BLaER1 treated with 17β-estradiol and CSF1 and Interleukin-3, amounts not matched to agents 10 nM and 100 nM (cell line): ENCODE measurements around the gene CDCA3.
"Not testable (repeated sequence)": the region's sequence is repeated elsewhere in the genome, so short reads cannot be mapped to it uniquely, and the experiment has no call there.

ENCODE experiments used
- H3K27ac ChIP-seq, 11 experiments: shearing (Covaris generic); formaldehyde crosslinking; 2 replicates each; pipeline ENCODE4 v1.8.1; 2022
- H3K27me3 ChIP-seq, 11 experiments: shearing (Covaris generic); formaldehyde crosslinking; 2 replicates each; pipeline ENCODE4 v1.8.1; 2022
- H3K36me3 ChIP-seq, 11 experiments: shearing (Covaris generic); formaldehyde crosslinking; 2 replicates each; pipeline ENCODE4 v1.8.1; 2022
- H3K4me1 ChIP-seq, 10 experiments: shearing (Covaris generic); formaldehyde crosslinking; 2 replicates each; pipeline ENCODE4 v1.8.1; 2022
- H3K4me2 ChIP-seq, 11 experiments: shearing (Covaris generic); formaldehyde crosslinking; 2 replicates each; pipeline ENCODE4 v1.8.1; 2022
- H3K4me3 ChIP-seq, 10 experiments: shearing (Covaris generic); formaldehyde crosslinking; 2 replicates each; pipeline ENCODE4 v1.8.1; 2022
- H3K9ac ChIP-seq, 11 experiments: shearing (Covaris generic); formaldehyde crosslinking; 2 replicates each; pipeline ENCODE4 v1.8.1; 2022
- H3K9me3 ChIP-seq, 11 experiments: shearing (Covaris generic); formaldehyde crosslinking; replicated peaks in 1 of 11; 2 replicates each; pipeline ENCODE4 v1.8.1; 2022
- H4K20me1 ChIP-seq, 11 experiments: shearing (Covaris generic); formaldehyde crosslinking; 2 replicates each; pipeline ENCODE4 v1.8.1; 2022
- Cebpa-rat ChIP-seq, 11 experiments: shearing (Covaris generic); IDR thresholded peaks; 2 replicates each; pipeline ENCODE4 v1.8.1; 2022

Gene CDCA3

DNA sequence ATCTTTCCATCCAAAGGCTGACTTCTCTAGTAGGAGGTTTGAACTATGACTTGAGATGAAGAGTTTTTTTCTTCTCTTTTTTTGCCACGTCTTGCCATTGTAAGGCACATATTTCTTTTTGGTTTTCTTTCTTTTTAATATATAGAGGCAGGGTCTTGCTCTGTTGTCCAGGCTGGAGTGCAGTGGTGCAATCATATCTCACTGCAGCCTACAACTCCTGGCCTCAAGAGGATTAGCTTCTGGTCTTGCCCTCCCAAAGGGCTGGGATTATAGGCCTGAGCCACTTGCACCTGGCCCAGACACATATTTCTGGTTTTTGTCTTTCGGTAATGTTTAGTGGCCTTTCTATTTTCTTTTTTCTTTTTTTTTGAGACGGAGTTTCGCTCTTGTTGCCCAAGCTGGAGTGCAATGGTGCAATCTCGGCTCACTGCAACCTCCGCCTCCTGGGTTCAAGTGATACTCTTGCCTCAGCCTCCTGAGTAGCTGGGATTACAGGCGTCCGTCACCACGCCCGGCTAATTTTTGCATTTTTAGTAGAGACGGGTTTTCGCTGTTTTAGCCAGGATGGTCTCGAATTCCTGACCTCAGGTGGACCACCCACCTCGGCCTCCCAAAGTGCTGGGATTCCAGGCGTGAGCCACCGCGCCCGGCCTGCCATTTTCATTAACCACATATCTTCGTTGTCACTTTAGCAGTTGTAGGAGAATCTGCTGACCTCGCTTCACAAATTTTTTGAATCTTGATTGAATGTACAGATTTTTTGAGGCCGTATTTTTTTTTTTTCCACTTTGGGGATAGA, 38.9 kb upstream of the CDCA3 start:
- H3K9me3 ChIP-seq, H4K20me1 ChIP-seq, H3K27me3 ChIP-seq: not testable (repeated sequence)
- peak overlapping the region in 6 of 10 experiments; percentile 38 to 61 (median 44); a peak in 8 of 20 replicates for H3K4me3 ChIP-seq
- H3K9ac ChIP-seq, result peak overlapping the region in 10 of 11 experiments; percentile 68 to 89 (median 78); a peak in 21 of 22 replicates
- peak overlapping the region; percentile 72 to 86 (median 79) for H3K4me2 ChIP-seq
- H3K4me1 ChIP-seq, result peaks cover 18 to 64% (median 35%) of the 10 kb centered on the region in 10 experiments
- H3K36me3 ChIP-seq, result peaks cover 2 to 12% (median 8%) of the 10 kb centered on the region in 11 experiments; a peak in 16 of 22 replicates
- TF ChIP-seq Cebpa-rat (IDR thresholded peaks at IDR 0.05), result 0 out of 22 replicates have a peak, but pooled peaks of 1 of the 11 experiments have one; percentile 38
- H3K27ac ChIP-seq, result peak overlapping the region; percentile 81 to 98 (median 93); a peak in 21 of 22 replicates

DNA sequence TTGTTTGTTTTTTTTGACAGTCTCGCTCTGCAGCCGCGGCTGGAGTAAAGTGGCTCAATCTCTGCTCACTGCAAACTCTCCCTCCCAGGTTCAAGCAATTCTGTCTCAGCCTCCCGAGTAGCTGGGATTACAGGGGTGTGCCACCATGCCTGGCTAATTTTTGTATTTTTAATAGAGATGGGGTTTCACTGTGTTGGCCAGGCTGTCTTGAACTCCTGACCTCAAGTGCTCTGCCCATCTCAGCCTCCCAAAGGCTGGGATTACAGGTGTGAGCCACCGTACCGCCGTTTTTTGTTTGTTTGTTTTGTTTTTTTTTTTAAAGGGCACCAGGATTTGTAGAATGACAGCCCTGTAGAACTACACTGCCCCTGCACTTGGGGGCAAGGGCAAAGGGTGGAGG, 37.7 kb upstream of the CDCA3 start:
- peaks cover 18 to 64% (median 35%) of the 10 kb centered on the region in 10 experiments for H3K4me1 ChIP-seq
- not testable (repeated sequence) for H3K9ac ChIP-seq, H3K9me3 ChIP-seq, H4K20me1 ChIP-seq, H3K27me3 ChIP-seq, H3K4me3 ChIP-seq
- peak overlapping the region in 2 of 11 experiments; percentile 34 to 57; a peak in 2 of 22 replicates for H3K4me2 ChIP-seq
- H3K27ac ChIP-seq, result peak overlapping the region in 2 of 11 experiments; percentile 97; a peak in 4 of 22 replicates
- H3K36me3 ChIP-seq, result peaks cover 13 to 23% (median 20%) of the 10 kb centered on the region in 11 experiments; a peak in 21 of 22 replicates

GRCh38 chr12:6888360-6888759, 37.3 kb upstream of the CDCA3 start:
- TF ChIP-seq Cebpa-rat (IDR thresholded peaks at IDR 0.05), result no peak
- peaks cover 16 to 28% (median 24%) of the 10 kb centered on the region in 11 experiments; a peak in 21 of 22 replicates for H3K36me3 ChIP-seq
- no peaks in the 10 kb centered on the region for H3K27me3 ChIP-seq
- no peaks in the 10 kb centered on the region for H4K20me1 ChIP-seq
- no peak overlapping the region for H3K4me3 ChIP-seq
- H3K27ac ChIP-seq, result peak overlapping the region in 1 of 11 experiments; percentile 97; a peak in 3 of 22 replicates
- peak overlapping the region in 4 of 11 experiments; percentile 10 to 57 (median 40); a peak in 6 of 22 replicates for H3K4me2 ChIP-seq
- peaks cover 18 to 64% (median 35%) of the 10 kb centered on the region in 10 experiments for H3K4me1 ChIP-seq
- H3K9ac ChIP-seq, result no peak overlapping the region
- no peaks in the 10 kb centered on the region; a peak in 1 of 22 replicates for H3K9me3 ChIP-seq

DNA sequence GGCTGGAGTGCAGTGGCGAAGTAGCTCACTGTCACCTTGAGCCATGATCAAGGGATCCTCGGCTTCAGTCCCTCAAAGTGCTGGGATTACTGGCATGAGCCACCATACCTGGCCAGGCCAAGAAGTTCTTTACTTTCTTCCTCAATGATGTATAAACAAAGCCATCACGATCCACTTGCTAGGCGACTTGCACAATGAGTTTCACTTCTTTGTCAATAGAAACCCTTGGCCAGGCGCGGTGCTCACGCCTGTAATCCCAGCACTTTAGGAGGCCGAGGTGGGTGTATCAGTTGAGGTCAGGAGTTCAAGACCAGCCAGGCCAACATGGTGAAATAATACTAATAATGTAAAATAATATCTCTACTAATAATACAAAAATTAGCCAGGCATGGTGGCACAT, 36.4 kb upstream of the CDCA3 start:
- H4K20me1 ChIP-seq, result no peaks in the 10 kb centered on the region
- peaks cover 18 to 63% (median 34%) of the 10 kb centered on the region in 10 experiments for H3K4me1 ChIP-seq
- TF ChIP-seq Cebpa-rat (IDR thresholded peaks at IDR 0.05), result no peak
- peaks cover 16 to 33% (median 28%) of the 10 kb centered on the region in 11 experiments; a peak in 21 of 22 replicates for H3K36me3 ChIP-seq
- H3K27ac ChIP-seq, result peak overlapping the region in 1 of 11 experiments; percentile 7; a peak in 1 of 22 replicates
- no peaks in the 10 kb centered on the region; a peak in 1 of 22 replicates for H3K9me3 ChIP-seq
- H3K4me3 ChIP-seq, result no peak overlapping the region
- H3K4me2 ChIP-seq, result peak overlapping the region in 4 of 11 experiments; percentile 10 to 57 (median 36); a peak in 6 of 22 replicates
- H3K9ac ChIP-seq, result no peak overlapping the region
- no peaks in the 10 kb centered on the region for H3K27me3 ChIP-seq

- peaks cover 11 to 52% (median 25%) of the 10 kb centered on the region in 10 experiments for H3K4me1 ChIP-seq
- not testable (repeated sequence) for H3K9me3 ChIP-seq, H3K4me3 ChIP-seq, H3K27ac ChIP-seq, H3K9ac ChIP-seq, H3K27me3 ChIP-seq, H3K4me2 ChIP-seq, H4K20me1 ChIP-seq
- peaks cover 16 to 40% (median 28%) of the 10 kb centered on the region in 11 experiments; a peak in 21 of 22 replicates for H3K36me3 ChIP-seq
Measured at GRCh38 chr12:6886206-6886999, 35.3 kb upstream of the CDCA3 start.

DNA sequence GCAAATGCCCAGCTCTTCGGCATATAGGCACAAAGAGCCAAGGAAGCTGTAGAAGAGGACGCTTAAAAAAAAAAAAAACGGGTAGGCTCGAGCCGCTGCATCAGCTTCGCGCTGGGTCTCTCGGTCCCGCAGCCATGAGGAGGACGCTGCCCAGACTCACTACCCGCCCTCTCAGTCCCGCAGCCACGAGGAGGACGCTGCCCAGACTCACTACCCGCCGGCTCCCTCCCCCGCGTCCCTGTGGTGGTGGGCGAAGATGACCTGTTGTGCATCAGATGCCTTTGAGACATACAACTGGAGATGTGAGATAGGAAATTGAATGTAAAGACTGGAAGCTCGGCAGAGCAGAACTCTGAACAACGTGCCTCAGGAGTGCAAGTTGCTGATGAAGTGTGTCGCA, 33.5 kb upstream of the CDCA3 start:
- Histone ChIP-seq H3K9ac (no peak overlapping the region), H3K9me3 (no peaks in the 10 kb centered on the region), H4K20me1 (no peaks in the 10 kb centered on the region), H3K27me3 (no peaks in the 10 kb centered on the region), H3K36me3 (peaks cover 16 to 42% (median 28%) of the 10 kb centered on the region in 11 experiments; a peak in 21 of 22 replicates), H3K4me1 (peaks cover 0 to 39% (median 10%) of the 10 kb centered on the region in 10 experiments; a peak in 12 of 20 replicates), H3K4me3 (no peak overlapping the region), H3K27ac (no peak overlapping the region), H3K4me2 (no peak overlapping the region)
- TF ChIP-seq Cebpa-rat (IDR thresholded peaks at IDR 0.05), result no peak

DNA sequence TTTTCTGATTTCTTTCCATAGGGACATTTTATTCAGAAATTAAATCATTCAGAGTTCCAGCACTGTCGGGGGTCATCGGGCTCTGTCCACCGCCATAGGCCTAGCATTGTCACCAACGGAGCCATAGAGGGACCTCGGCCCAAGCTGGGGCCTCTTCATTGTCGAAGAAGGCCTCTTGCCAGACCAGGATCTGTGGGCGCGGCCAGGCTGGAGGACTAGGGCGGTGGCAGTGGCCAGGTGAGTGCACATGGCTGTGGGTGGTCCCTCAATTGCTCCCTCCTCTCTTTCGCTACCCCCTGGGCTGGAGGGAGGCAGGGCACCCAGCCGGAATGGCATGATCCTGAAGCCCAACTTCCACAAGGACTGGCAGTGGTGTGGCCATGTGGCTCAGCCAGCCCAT, 32.6 kb upstream of the CDCA3 start:
- Histone ChIP-seq H3K36me3 (peaks cover 16 to 50% (median 28%) of the 10 kb centered on the region in 11 experiments; a peak in 21 of 22 replicates), H4K20me1 (no peaks in the 10 kb centered on the region), H3K4me3 (no peak overlapping the region), H3K27me3 (no peaks in the 10 kb centered on the region), H3K27ac (no peak overlapping the region), H3K9ac (no peak overlapping the region), H3K4me1 (peaks cover 0 to 36% (median 9%) of the 10 kb centered on the region in 10 experiments; a peak in 12 of 20 replicates), H3K9me3 (no peaks in the 10 kb centered on the region), H3K4me2 (no peak overlapping the region)
- no peak for TF ChIP-seq Cebpa-rat (IDR thresholded peaks at IDR 0.05)

GRCh38 chr12:6883252-6883651, 32.2 kb upstream of the CDCA3 start:
- Histone ChIP-seq H3K9ac (no peak overlapping the region), H3K4me1 (peaks cover 0 to 32% (median 7%) of the 10 kb centered on the region in 10 experiments; a peak in 12 of 20 replicates), H3K27ac (no peak overlapping the region), H3K36me3 (peaks cover 16 to 53% (median 28%) of the 10 kb centered on the region in 11 experiments; a peak in 21 of 22 replicates), H3K4me2 (no peak overlapping the region), H3K27me3 (no peaks in the 10 kb centered on the region), H3K9me3 (no peaks in the 10 kb centered on the region), H4K20me1 (no peaks in the 10 kb centered on the region), H3K4me3 (no peak overlapping the region)
- no peak for TF ChIP-seq Cebpa-rat (IDR thresholded peaks at IDR 0.05)

DNA sequence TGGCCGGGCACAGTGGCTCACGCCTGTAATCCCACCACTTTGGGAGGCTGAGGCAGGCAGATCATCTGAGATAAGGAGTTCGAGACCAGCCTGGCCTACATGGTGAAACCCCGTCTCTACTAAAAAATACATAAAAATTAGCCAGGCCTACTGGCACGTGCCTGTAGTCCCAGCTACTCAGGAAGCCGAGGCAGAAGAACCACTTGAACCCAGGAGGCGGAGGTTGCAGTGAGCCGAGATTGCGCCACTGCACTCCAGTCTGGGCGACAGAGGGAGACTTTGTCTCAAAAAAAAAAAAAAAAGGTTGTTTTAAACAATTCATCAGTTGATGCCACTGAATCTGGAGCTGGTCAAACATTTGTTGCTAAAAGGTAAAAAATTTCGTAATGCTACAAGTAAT, 28.7 kb upstream of the CDCA3 start:
- not testable (repeated sequence) for H3K4me3 ChIP-seq, H4K20me1 ChIP-seq, H3K27me3 ChIP-seq, H3K9ac ChIP-seq, H3K9me3 ChIP-seq, H3K4me2 ChIP-seq
- peaks cover 0 to 17% (median under 1%) of the 10 kb centered on the region in 10 experiments; a peak in 14 of 20 replicates for H3K4me1 ChIP-seq
- peak overlapping the region in 1 of 11 experiments; percentile 16; a peak in 2 of 22 replicates for H3K27ac ChIP-seq
- peaks cover 14 to 77% (median 33%) of the 10 kb centered on the region in 11 experiments for H3K36me3 ChIP-seq

DNA sequence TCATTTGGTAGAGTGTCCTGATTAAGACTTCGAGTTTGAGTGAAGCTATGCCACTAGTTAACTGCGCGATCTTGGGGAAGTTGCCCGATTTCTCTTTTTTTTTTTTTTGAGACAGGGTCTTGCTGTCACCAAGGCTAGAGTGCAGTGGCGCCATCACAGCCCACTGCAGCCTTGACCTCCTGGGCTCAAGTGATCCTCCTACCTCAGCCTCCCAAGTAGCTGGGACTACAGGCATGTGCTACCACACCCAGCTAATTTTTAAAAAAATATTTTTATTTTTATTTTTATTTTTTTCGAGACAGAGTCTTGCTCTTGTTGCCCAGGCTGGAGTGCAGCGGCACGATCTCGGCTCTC, 22.9 kb upstream of the CDCA3 start:
- peak overlapping the region in 10 of 11 experiments; percentile 64 to 94 (median 87); a peak in 21 of 22 replicates for H3K27ac ChIP-seq
- H4K20me1 ChIP-seq, result peaks cover 32 to 40% (median 33%) of the 10 kb centered on the region in 11 experiments
- H3K36me3 ChIP-seq, result peaks cover 29 to 71% (median 45%) of the 10 kb centered on the region in 11 experiments
- not testable (repeated sequence) for H3K9me3 ChIP-seq, H3K27me3 ChIP-seq
- peak overlapping the region; percentile 66 to 92 (median 76) for H3K4me3 ChIP-seq
- peak overlapping the region; percentile 82 to 99 (median 90); a peak in 21 of 22 replicates for H3K9ac ChIP-seq
- H3K4me1 ChIP-seq, result peaks cover 41 to 53% (median 48%) of the 10 kb centered on the region in 10 experiments
- peak overlapping the region; percentile 76 to 100 (median 99) for H3K4me2 ChIP-seq
